ENCODE measurements around the gene TIAM2.

- TF ChIP-seq CTCF (conservative IDR thresholded peaks at IDR 0.05; ENCODE audit: low read depth, low read length): no peak
- TF ChIP-seq EZH2 (IDR thresholded peaks at IDR 0.05; ENCODE audit: borderline replicate concordance, low read depth, low read length, poor library complexity, severe bottlenecking): no peak
Observed at GRCh38 chr6:155084431-155085123, 89.5 kb downstream of the TIAM2 start.

Measured in A673 (cell line).